Loucy (cell line): ENCODE results near the gene ANKFY1.

Experiments
- H2AFZ ChIP-seq: fragments of 200-600 bp; sonication (generic); 2 replicates; pipeline ENCODE4 v1.6.0; 2016; ENCODE audit warnings: antibody characterized with exemption, mild to moderate bottlenecking, low read length, moderate library complexity
- H3F3A ChIP-seq: fragments of 200-600 bp; 2 replicates; pipeline ENCODE4 v1.6.0; 2016; ENCODE audit warnings: antibody characterized with exemption, low read depth, mild to moderate bottlenecking
- H3K27me3 ChIP-seq: fragments of 200-600 bp; sonication (generic); 2 replicates; pipeline ENCODE4 v1.6.1; 2014; ENCODE audit warnings: low read length, mild to moderate bottlenecking; ENCODE audit not compliant: insufficient read depth, poor library complexity, severe bottlenecking
- H3K36me3 ChIP-seq: fragments of 200-600 bp; sonication (generic); 2 replicates; pipeline ENCODE4 v1.6.1; 2016; ENCODE audit warnings: low read length; ENCODE audit not compliant: insufficient read depth
- H3K4me1 ChIP-seq: fragments of 200-600 bp; sonication (generic); 2 replicates; pipeline ENCODE4 v1.5.1; 2014; ENCODE audit warnings: low read length, mild to moderate bottlenecking; ENCODE audit not compliant: insufficient read depth, poor library complexity, severe bottlenecking
- H3K4me2 ChIP-seq: fragments of 200-600 bp; sonication (generic); 2 replicates; pipeline ENCODE4 v1.6.0; 2014; ENCODE audit warnings: antibody characterized with exemption, low read length, low read depth, mild to moderate bottlenecking; ENCODE audit not compliant: poor library complexity, severe bottlenecking
- H3K4me3 ChIP-seq: fragments of 200-600 bp; sonication (generic); 2 replicates; pipeline ENCODE4 v1.5.1; 2014; ENCODE audit warnings: low read length, mild to moderate bottlenecking, mixed read lengths; ENCODE audit not compliant: poor library complexity, severe bottlenecking
- H3K79me2 ChIP-seq: fragments of 200-600 bp; sonication (generic); 2 replicates; pipeline ENCODE4 v1.6.1; 2014; ENCODE audit warnings: low read length; ENCODE audit not compliant: insufficient read depth
- H3K9ac ChIP-seq: fragments of 200-600 bp; sonication (generic); 2 replicates; pipeline ENCODE4 v1.6.0; 2014; ENCODE audit warnings: mild to moderate bottlenecking, low read depth, low read length, moderate library complexity; ENCODE audit not compliant: poor library complexity, severe bottlenecking
- H3K9me2 ChIP-seq: fragments of 200-600 bp; sonication (generic); replicated peaks from 2 replicates; pipeline ENCODE4 v1.6.1; 2016; ENCODE audit warnings: low read depth, low read length, mixed read lengths
- H3K9me3 ChIP-seq: fragments of 200-600 bp; sonication (generic); 2 replicates; pipeline ENCODE4 v1.6.1; 2014; ENCODE audit warnings: mild to moderate bottlenecking, antibody characterized with exemption, low read length, low read depth; ENCODE audit not compliant: insufficient read depth
- H4K20me1 ChIP-seq: fragments of 200-600 bp; sonication (generic); 2 replicates; pipeline ENCODE4 v1.6.0; 2014; ENCODE audit warnings: antibody characterized with exemption, low read length, mild to moderate bottlenecking; ENCODE audit not compliant: insufficient read depth, poor library complexity, severe bottlenecking
- EZH2phosphoT487 ChIP-seq: fragments of 200-600 bp; IDR thresholded peaks from 2 replicates; pipeline ENCODE4 v1.6.1; 2018; ENCODE audit warnings: antibody characterized with exemption, mild to moderate bottlenecking, moderate library complexity, borderline replicate concordance
- TF ChIP-seq, protein P1 (sequence below): fragments of 200-600 bp; sonication (generic); conservative IDR thresholded peaks from 2 replicates; pipeline ENCODE4 v1.5.1; 2014; ENCODE audit warnings: mild to moderate bottlenecking, antibody characterized with exemption, low read length

Gene ANKFY1

DNA sequence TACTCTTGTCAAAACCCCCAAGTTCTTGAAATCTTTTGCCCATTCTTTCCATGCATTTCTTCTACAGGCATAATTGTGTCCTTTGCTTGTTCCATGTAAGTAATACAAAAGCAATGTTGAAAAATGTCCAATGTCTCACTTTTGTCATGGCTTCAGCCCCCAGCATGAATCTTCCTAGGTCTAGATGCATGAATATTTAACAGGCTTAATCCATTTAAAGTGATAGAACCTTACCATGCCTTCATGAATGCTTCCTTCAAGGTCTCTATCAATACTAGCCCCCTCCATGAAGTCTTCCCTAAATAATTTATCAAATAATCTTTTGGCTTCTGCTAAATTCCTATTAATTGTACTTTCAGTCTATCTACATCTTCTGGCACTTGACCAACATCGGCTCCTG is 46.1 kb upstream of the ANKFY1 start:
- Histone ChIP-seq H2AFZ (no peak overlapping the region), H3K4me1 (peaks cover 3% of the 10 kb centered on the region), H3K9ac (no peak overlapping the region), H3K9me2 (no peaks in the 10 kb centered on the region), H3K36me3 (peaks cover 33% of the 10 kb centered on the region; the same call in 1 of the 2 replicates), H3K9me3 (no peaks in the 10 kb centered on the region), H3K79me2 (peaks cover 82% of the 10 kb centered on the region), H4K20me1 (peaks cover 80% of the 10 kb centered on the region), H3K4me3 (no peak overlapping the region), H3K27me3 (no peaks in the 10 kb centered on the region), H3K4me2 (no peak overlapping the region), H3F3A (no peaks in the 10 kb centered on the region)
- TF ChIP-seq, protein P1, sequence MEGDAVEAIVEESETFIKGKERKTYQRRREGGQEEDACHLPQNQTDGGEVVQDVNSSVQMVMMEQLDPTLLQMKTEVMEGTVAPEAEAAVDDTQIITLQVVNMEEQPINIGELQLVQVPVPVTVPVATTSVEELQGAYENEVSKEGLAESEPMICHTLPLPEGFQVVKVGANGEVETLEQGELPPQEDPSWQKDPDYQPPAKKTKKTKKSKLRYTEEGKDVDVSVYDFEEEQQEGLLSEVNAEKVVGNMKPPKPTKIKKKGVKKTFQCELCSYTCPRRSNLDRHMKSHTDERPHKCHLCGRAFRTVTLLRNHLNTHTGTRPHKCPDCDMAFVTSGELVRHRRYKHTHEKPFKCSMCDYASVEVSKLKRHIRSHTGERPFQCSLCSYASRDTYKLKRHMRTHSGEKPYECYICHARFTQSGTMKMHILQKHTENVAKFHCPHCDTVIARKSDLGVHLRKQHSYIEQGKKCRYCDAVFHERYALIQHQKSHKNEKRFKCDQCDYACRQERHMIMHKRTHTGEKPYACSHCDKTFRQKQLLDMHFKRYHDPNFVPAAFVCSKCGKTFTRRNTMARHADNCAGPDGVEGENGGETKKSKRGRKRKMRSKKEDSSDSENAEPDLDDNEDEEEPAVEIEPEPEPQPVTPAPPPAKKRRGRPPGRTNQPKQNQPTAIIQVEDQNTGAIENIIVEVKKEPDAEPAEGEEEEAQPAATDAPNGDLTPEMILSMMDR: no peak
- TF ChIP-seq EZH2phosphoT487: no peak

DNA sequence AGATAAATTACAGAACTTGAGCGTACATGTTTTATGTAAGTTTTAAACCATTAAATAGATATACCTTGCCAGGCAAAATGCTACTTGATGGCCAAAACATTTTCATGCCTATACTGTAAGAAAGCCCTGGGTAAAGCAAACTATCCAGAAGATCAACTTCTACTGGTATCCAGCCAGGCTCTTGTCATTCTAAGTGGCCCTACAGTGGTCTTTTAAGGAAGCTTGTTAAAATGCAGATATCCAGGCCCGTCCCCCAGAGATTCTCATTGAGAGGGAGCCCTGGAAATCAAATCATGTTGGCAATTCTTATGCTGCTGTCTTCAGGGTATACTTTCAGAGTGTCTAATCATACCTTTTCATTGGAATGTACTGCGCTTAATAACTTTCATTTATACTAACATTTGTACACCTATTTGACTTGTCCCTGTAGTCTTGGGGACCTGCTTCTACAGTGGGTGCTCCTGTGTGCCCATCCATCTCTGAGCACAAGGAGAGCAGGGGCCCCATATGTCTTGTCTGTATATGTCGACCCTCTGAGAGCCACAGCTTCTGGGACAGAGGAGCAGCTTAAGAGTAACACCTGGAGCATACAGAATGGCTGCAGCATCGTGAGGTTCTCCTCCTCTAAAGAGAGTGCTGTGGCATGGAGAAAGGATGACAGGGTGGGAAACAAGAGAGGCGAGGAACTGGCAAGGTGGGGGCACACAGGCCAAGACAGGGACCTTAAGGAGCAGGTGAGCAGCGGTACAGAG is 43.6 kb upstream of the ANKFY1 start:
- Histone ChIP-seq H3K4me2 (no peak overlapping the region), H3K36me3 (peaks cover 53% of the 10 kb centered on the region; the same call in 1 of the 2 replicates), H3K9ac (no peak overlapping the region), H3K4me3 (no peak overlapping the region), H2AFZ (no peak overlapping the region), H4K20me1 (peaks cover 70% of the 10 kb centered on the region), H3F3A (no peaks in the 10 kb centered on the region), H3K9me3 (no peaks in the 10 kb centered on the region), H3K4me1 (no peaks in the 10 kb centered on the region), H3K79me2 (peaks cover 80% of the 10 kb centered on the region), H3K27me3 (no peaks in the 10 kb centered on the region), H3K9me2 (no peaks in the 10 kb centered on the region)
- no peak for TF ChIP-seq EZH2phosphoT487
- TF ChIP-seq, protein P1: no peak

DNA sequence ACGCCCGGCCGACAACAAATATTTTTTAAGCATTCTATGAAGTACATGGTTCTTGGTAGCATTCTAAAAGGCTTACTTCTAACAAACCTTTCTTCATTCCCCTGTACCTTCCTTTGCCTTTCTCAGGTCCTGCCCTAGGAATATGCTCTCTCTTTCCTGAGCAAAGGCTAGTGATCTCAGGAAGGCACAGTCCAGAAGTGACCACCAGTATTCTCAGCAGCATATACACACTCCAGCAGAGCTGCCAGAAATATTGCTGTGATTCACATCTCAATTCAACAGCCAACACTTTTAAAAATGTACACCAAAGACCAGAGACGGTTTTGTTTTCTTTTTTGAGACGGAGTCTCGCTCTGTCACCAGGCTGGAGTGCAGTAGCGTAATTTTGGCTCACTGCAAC is 41.4 kb upstream of the ANKFY1 start:
- H3K27me3 ChIP-seq: no peaks in the 10 kb centered on the region
- H3K9ac ChIP-seq: no peak overlapping the region
- H3K4me3 ChIP-seq: no peak overlapping the region
- H3K79me2 ChIP-seq: peaks cover 76% of the 10 kb centered on the region
- H3K9me3 ChIP-seq: no peaks in the 10 kb centered on the region
- no peaks in the 10 kb centered on the region for H3K9me2 ChIP-seq
- no peak overlapping the region for H3K4me2 ChIP-seq
- H3K36me3 ChIP-seq: peaks cover 69% of the 10 kb centered on the region; the same call in 1 of the 2 replicates
- H4K20me1 ChIP-seq: peaks cover 57% of the 10 kb centered on the region
- TF ChIP-seq EZH2phosphoT487: no peak
- TF ChIP-seq, protein P1: no peak
- H3F3A ChIP-seq: no peaks in the 10 kb centered on the region
- H3K4me1 ChIP-seq: no peaks in the 10 kb centered on the region
- H2AFZ ChIP-seq: no peak overlapping the region
